GM18505 (cell line): ENCODE results near the gene CLASRP.
A peak's percentile ranks its signal among the peaks of the same experiment; 100 is the strongest.

Experiments used
- ATAC-seq: cut with Tn5 transposase; IDR thresholded peaks from one replicate; pipeline ENCODE4 v1.9.1; 2021; ENCODE audit not compliant: unreplicated experiment
- POLR2A ChIP-seq: IDR thresholded peaks from 4 replicates; pipeline ENCODE4 v1.6.1; 2011; ENCODE audit warnings: borderline replicate concordance; ENCODE audit not compliant: insufficient read depth, insufficient read length; ENCODE audit errors: extremely low read depth

The CLASRP gene

GRCh38 chr19:45035755-45036154, 3.1 kb upstream of the CLASRP start:
- no peak for ATAC-seq
- no peak for TF ChIP-seq POLR2A

GRCh38 chr19:45037393-45038169, 1.3 kb upstream of the CLASRP start:
- no peak for ATAC-seq
- no peak for TF ChIP-seq POLR2A

GRCh38 chr19:45040059-45040771, 1.4 kb downstream of the CLASRP start:
- no peak for ATAC-seq
- no peak for TF ChIP-seq POLR2A

GRCh38 chr19:45041125-45041524, 2.3 kb downstream of the CLASRP start:
- ATAC-seq: no peak
- TF ChIP-seq POLR2A: no peak

GRCh38 chr19:45045671-45046353, 7.0 kb downstream of the CLASRP start:
- ATAC-seq: no peak
- no peak for TF ChIP-seq POLR2A

GRCh38 chr19:45046355-45046754, 7.5 kb downstream of the CLASRP start:
- no peak for TF ChIP-seq POLR2A
- ATAC-seq: no peak

- ATAC-seq: no peak
- TF ChIP-seq POLR2A: no peak
Measured at GRCh38 chr19:45047188-45047797, 8.4 kb downstream of the CLASRP start.

GRCh38 chr19:45049073-45049736, 10.4 kb downstream of the CLASRP start:
- TF ChIP-seq POLR2A: no peak
- ATAC-seq: no peak

- ATAC-seq: no peak
- TF ChIP-seq POLR2A: no peak
Measured at GRCh38 chr19:45050036-45050435, 11.2 kb downstream of the CLASRP start.

GRCh38 chr19:45051929-45052579, 13.2 kb downstream of the CLASRP start:
- peak; percentile 61 for ATAC-seq
- TF ChIP-seq POLR2A: peak; percentile 23

GRCh38 chr19:45056831-45057230, 18.0 kb downstream of the CLASRP start:
- no peak for ATAC-seq

GRCh38 chr19:45057444-45057843, 18.6 kb downstream of the CLASRP start:
- no peak for TF ChIP-seq POLR2A
- ATAC-seq: no peak

More at GRCh38 chr19:45056831-45057230, 18.0 kb downstream of the CLASRP start:
- TF ChIP-seq POLR2A: no peak
